ENCODE results near the gene PEPD.
A peak's percentile ranks its signal among the peaks of the same experiment; 100 is the strongest.

The PEPD gene

GRCh38 chr19:33422369-33423180 is 99.0 kb downstream of the PEPD start:
- no peak for DNase-seq (ENCODE audit: low spot score)

DNA sequence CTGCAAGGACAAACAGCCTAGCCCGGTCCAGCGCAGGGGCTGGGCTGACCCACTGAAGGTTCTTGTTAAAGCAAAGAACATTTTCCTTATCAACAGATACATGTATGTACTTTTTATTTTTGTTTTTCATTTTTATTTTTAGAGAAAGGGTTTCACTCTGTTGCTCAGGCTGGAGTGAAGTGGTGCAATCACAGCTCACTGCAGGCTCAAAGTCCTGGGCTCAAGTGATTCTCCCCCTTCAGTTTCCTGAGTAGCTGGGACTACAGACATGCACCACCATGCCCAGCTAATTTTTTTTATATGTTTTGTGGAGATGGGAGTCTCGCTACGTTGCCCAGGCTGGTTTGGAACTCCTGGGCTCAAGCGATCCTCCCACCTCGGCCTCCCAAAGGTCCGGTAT is 100.2 kb downstream of the PEPD start:
- no peak for DNase-seq (ENCODE audit: low spot score)

- no peak for DNase-seq (ENCODE audit: low spot score)
Observed at GRCh38 chr19:33420821-33421220, 100.8 kb downstream of the PEPD start.

- no peak for DNase-seq (ENCODE audit: low spot score)
Observed at GRCh38 chr19:33419788-33420130, 101.8 kb downstream of the PEPD start.

- no peak for DNase-seq (ENCODE audit: low spot score)
Observed at GRCh38 chr19:33418871-33419787, 102.5 kb downstream of the PEPD start.

DNA sequence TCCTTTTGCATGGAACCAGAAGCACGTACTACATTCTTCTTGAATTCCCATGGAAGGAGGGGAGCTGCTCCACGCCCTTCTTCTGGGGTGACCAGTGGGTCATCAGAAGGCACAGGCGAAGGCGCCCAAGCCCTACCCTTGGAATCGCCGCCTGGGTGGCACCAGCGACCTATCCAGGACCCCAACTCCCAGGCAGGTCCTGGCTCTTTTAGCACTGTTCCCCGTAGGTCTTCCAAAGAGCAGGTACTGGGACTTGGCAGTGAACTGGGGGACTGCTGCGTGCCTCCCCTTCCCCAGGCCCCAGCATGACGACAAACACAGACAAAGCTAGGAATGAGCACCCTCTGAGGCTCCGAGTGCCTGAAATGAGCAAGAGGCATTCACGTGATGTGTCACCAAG is 103.1 kb downstream of the PEPD start:
- DNase-seq (ENCODE audit: low spot score): no peak

DNA sequence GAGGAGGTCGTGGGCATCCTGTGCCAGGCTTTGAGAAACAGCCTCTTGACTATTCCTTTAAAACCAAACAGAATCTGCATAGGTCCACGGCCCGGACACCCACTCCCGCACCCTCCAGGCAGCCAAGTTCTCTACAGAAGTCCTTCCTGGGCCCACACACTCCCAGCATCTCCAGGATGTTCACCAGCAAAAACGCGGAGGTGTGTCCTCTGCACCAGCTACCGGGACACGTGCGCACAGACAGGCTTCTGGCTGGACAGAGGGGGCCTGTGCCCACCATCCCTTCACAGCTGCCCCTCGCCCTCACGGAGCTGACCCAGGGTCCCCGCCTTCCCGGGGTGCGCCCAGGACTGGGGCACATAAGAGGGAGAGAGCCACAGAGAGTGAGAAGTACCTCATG is 103.8 kb downstream of the PEPD start:
- no peak for DNase-seq (ENCODE audit: low spot score)

GRCh38 chr19:33416307-33417215 is 105.0 kb downstream of the PEPD start:
- peak; percentile 79 for DNase-seq (ENCODE audit: low spot score)

DNA sequence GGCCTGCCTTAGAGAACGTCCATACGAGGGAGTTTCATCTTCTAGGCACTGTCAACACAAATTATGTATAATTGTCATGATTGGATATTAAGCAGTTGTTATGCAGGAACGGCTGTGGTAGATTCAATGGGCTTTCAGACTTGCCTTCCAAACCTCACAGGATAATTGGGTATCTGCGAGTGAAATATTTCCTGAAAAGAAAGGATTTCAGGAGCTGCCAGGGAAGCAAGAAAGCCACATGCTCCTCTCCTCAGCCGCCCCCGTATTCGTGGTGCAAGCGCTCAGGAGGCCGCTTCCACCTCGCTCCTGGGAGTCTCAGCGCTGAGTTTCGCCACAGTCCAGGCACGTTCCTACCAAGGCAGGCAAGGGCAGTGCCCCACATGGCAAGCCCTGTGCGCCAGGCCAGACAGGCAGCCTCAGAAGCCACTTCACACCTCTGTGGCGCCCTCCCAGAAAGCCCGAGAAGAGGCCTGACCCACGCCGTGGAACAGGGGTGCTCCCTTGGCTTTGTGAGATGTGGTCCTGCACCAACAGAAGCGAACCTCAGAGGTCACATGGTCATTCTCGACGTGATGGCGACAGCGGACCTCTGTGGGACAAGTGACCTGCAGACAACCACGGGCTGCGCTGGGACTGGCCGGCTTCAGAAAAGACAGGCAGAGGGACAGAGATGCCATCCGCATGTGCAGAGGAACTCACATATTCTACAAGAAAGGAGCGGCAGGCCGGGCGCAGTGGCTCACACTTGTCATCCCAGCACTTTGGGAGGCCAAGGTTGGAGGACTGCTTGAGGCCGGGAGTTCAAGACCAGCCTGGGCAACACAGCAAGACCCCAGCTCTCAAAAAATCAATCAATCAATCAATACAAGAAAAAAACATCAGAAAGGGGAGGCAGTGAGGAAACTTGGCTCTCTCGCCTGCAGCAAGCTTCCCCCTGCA is 106.7 kb downstream of the PEPD start:
- no peak for DNase-seq (ENCODE audit: low spot score)

DNA sequence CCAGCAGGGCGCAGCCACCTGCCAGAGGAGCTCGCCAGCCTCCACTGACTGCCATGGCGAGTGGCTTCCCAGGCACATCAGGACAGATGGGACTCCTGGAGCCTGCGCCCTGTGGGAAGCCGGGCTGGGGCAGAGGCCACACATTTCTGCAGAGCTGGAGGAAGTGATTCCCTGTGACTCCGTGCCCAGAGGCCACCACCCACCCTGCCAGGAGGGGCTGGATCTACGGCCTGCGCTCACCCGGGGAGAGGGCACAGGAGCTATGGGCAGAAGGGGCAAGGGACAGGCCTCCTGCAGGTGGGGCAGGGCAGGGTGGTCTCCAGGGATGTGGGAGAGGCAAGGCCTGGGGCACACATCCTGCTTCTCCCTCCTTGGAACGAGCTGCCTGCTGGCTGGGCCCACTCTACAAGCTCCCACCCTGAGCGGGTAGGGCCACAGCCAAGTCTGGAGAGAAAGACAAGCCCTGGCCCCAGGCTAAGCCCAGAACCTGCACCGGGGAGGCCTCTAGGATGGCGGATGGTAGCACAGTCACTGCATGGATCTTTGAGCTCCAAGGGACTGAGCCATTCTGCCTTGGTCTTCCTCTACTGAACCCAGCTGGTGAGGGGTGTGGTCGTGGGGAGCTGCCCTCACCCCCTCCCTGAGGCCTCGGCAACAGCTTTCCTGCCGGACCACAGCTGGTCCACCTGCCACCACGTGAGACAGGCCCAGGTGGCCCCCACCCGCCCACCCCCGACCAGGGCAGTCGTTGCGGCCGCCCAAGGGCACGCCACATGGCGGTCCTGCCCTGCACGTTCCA is 107.5 kb downstream of the PEPD start:
- no peak for DNase-seq (ENCODE audit: low spot score)

- no peak for DNase-seq (ENCODE audit: low spot score)
Observed at GRCh38 chr19:33413426-33413725, 108.2 kb downstream of the PEPD start.

DNA sequence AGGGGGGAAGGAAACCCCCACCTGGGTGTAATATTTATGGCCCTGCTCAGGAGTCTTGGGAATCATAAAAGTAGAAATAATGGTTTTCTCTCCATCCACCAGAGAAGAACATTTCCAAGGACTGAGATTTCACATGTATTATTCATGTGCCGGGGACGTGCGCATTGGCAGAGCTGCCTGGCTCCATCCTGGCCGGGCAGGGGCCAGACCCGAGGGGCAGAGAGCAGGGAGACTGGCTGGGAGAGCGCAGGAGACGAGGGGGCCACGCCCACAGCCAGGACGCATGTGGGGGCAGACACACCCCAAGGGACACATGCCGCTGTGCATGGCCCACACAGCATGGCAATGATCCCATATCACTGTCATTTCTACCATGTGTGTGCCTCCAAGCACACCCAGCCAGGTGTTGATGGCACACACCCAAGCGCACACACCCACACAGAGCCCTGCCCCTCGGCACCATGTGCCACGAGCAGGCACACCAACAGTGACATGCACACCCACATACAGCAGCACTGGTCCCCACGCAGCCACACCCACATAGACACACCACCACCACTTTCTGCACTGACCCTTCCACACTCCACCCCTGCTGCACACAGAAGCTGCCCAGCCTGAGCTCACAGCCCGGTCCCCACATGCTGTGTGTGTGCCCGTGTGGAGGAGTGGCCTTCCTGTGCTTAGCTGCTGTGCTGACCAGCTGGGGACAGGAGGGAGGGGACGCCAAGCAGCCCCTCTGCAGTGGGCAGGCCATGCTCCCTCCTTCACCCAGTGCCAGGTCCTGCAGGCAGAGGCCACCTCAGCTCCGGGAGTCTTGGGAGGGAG is 108.8 kb downstream of the PEPD start:
- no peak for DNase-seq (ENCODE audit: low spot score)

GRCh38 chr19:33411621-33412180 is 109.9 kb downstream of the PEPD start:
- DNase-seq (ENCODE audit: low spot score): no peak

GRCh38 chr19:33410915-33411401 is 110.6 kb downstream of the PEPD start:
- DNase-seq (ENCODE audit: low spot score): no peak

DNA sequence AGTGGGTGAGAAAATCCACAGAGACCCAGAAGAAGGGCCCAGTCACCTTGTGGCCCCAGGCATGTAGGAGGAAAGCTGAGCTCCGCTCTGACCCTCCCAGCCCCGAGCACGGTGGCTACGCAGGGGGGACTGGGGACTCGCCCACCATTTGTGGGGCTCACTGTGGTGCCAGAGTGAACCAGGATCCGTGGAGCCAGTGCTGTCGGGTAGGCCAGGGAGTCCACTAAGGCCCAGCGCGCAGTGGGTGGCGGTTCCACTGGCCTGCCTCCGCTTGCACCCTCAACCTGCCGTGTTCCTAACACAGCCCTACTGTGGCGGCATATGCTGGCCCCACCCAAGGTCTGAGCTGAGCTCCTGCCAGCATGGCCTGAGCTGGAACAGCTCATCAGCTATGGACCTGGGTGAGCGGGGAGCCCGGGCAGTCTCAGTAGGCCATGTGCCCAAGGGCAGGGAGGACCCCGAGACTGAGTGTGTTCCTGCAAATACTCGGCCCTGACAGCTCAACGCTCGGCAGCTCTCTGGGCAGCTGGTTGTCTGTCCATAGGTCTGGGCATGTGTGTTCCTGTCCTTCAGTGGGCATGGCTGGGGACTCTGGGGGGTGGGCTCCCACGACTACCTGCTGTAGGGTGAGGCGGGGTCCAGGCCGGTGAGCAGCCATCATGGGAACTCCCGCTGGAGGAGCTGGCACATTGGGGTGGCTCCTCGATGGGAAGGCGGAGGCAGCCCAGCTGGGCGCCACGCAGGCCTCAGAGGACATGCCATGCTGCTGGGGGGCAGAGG is 111.5 kb downstream of the PEPD start:
- DNase-seq (ENCODE audit: low spot score): no peak

DNA sequence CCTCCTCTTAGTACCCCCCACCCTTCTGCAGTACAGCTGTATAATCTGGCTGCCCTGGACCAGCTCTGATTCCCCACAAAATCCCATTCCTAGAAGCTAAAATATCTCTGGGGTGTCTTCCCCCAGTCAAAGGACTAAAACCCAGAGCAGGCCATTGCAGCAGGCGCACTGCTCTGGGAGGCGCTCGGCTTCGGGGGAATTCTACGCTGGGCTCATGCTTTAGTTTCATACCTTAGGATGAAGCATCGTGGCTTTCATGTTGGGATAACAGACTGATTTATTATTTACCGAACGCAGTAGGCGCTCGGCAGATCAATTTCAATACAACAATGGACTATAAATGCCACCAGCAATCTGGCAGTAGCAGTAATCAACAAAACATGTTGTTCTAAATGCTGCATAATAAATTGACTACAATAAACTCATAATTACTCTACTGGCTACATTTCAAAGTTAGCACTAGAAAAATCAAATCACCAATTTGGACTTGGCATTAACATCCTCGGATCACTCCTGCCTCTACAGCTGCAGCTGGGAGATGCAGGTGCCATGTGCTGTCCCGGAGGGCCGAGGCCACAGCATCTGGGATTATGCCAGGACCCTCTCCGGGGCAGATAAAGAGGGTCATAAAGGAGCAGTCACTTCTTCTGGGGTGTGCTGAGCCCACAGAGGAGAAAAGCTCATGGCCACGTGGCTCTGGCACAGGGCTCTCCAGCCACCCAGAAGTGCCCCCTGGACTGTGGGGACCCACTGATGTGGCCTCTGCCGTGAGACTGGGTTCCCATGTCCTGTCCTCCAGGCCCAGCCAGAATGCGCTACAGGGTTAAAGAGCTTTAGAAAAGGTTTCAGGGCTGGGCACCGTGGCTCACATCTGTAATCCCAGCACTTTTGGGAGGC is 112.8 kb downstream of the PEPD start:
- no peak for DNase-seq (ENCODE audit: low spot score)

GRCh38 chr19:33408116-33408515 is 113.5 kb downstream of the PEPD start:
- DNase-seq (ENCODE audit: low spot score): no peak
